Neuronal stem cell (in vitro differentiated cells): Measurements from ENCODE around the gene ENOX1.
A peak's percentile ranks its signal among the peaks of the same experiment; 100 is the strongest.

Experiments
- DNase-seq: peaks from one replicate; pipeline ENCODE4 v3.0.0-alpha.2; 2013; ENCODE audit warnings: low spot score
- H2AFZ ChIP-seq: one replicate; pipeline ENCODE4 v1.6.1; 2013; ENCODE audit warnings: mild to moderate bottlenecking, low read length, inconsistent platforms
- H2AK5ac ChIP-seq: 2 replicates; pipeline ENCODE4 v1.6.1; 2013; ENCODE audit warnings: low read depth, mild to moderate bottlenecking, inconsistent platforms, low read length, moderate library complexity, mixed read lengths
- H2BK120ac ChIP-seq: 2 replicates; pipeline ENCODE4 v1.6.1; 2013; ENCODE audit warnings: low read depth, mild to moderate bottlenecking, inconsistent platforms, low read length, moderate library complexity, mixed read lengths
- H2BK12ac ChIP-seq: one replicate; pipeline ENCODE4 v1.6.1; 2013; ENCODE audit warnings: low read length, inconsistent platforms
- H2BK15ac ChIP-seq: 2 replicates; pipeline ENCODE4 v1.6.1; 2013; ENCODE audit warnings: mild to moderate bottlenecking, low read length, inconsistent platforms, mixed read lengths
- H2BK5ac ChIP-seq: one replicate; pipeline ENCODE4 v1.6.1; 2013; ENCODE audit warnings: inconsistent platforms, mild to moderate bottlenecking, low read length, moderate library complexity
- H3K14ac ChIP-seq: one replicate; pipeline ENCODE4 v1.6.1; 2013; ENCODE audit warnings: low read length, inconsistent platforms
- H3K18ac ChIP-seq: 2 replicates; pipeline ENCODE4 v1.6.1; 2013; ENCODE audit warnings: low read length, inconsistent platforms
- H3K23ac ChIP-seq: 2 replicates; pipeline ENCODE4 v1.6.1; 2013; ENCODE audit warnings: low read depth, mild to moderate bottlenecking, mixed read lengths, low read length, inconsistent platforms; ENCODE audit not compliant: poor library complexity
- H3K27ac ChIP-seq: replicated peaks from 3 replicates; pipeline ENCODE4 v1.5.1; 2013; ENCODE audit warnings: low read length, inconsistent platforms
- H3K27me3 ChIP-seq, 3 experiments: 2 replicates each; pipeline ENCODE4 v1.6.1; 2013; ENCODE audit warnings: low read length in 3 of 3, mild to moderate bottlenecking in 2 of 3, inconsistent platforms in 1 of 3, low read depth in 1 of 3, mixed read lengths in 1 of 3, moderate library complexity in 1 of 3; ENCODE audit not compliant: control insufficient read depth in 3 of 3, insufficient read depth in 3 of 3
- H3K36me3 ChIP-seq, 2 donors: replicated peaks in 1 of 2; 2 replicates each; pipeline ENCODE4 v1.6.1; 2013; ENCODE audit warnings: low read length in 2 of 2; ENCODE audit not compliant: control insufficient read depth in 2 of 2, insufficient read depth in 2 of 2
- H3K4ac ChIP-seq: 2 replicates; pipeline ENCODE4 v1.6.1; 2013; ENCODE audit warnings: inconsistent platforms, mild to moderate bottlenecking, low read length, moderate library complexity
- H3K4me1 ChIP-seq, 2 donors: 1 replicate in 1 of 2; 2 replicates in 1 of 2; pipeline ENCODE4 v1.6.1; 2013; ENCODE audit warnings: low read length in 2 of 2, low read depth in 1 of 2; ENCODE audit not compliant: control insufficient read depth in 2 of 2, insufficient read depth in 1 of 2
- H3K4me2 ChIP-seq: one replicate; pipeline ENCODE4 v1.6.1; 2013; ENCODE audit warnings: mild to moderate bottlenecking, low read length, inconsistent platforms; ENCODE audit not compliant: insufficient read depth, poor library complexity, severe bottlenecking
- H3K4me3 ChIP-seq, 2 donors: 2 replicates each; pipeline ENCODE4 v1.5.1; 2013; ENCODE audit warnings: low read length in 2 of 2, mild to moderate bottlenecking in 2 of 2, inconsistent platforms in 1 of 2, moderate library complexity in 1 of 2
- H3K79me1 ChIP-seq: one replicate; pipeline ENCODE4 v1.6.1; 2013; ENCODE audit warnings: low read depth, mild to moderate bottlenecking, inconsistent platforms, low read length, moderate library complexity
- H3K9ac ChIP-seq: one replicate; pipeline ENCODE4 v1.6.1; 2013; ENCODE audit warnings: mild to moderate bottlenecking, low read depth, low read length, inconsistent platforms; ENCODE audit not compliant: poor library complexity
- H3K9me3 ChIP-seq, 2 donors: replicated peaks in 1 of 2; 2 replicates each; pipeline versions ENCODE3 to v1.6.1; 2013; ENCODE audit warnings: low read length in 2 of 2, mild to moderate bottlenecking in 2 of 2, inconsistent platforms in 1 of 2, low read depth in 1 of 2, mixed read lengths in 1 of 2, moderate library complexity in 1 of 2; ENCODE audit not compliant: control insufficient read depth in 2 of 2, insufficient read depth in 1 of 2
- H4K8ac ChIP-seq: one replicate; pipeline ENCODE4 v1.6.1; 2013; ENCODE audit warnings: low read depth, mild to moderate bottlenecking, inconsistent platforms, low read length, moderate library complexity
- H4K91ac ChIP-seq: one replicate; pipeline ENCODE4 v1.6.1; 2013; ENCODE audit warnings: low read length, low read depth, mild to moderate bottlenecking, inconsistent platforms; ENCODE audit not compliant: poor library complexity
- WGBS, 2 donors: extraction: QIAGEN DNeasy Blood & Tissue Kit; methylation state at CpG; one replicate each; pipeline ENCODE4 v1.1.7; 2013; ENCODE audit warnings: missing lambda C conversion rate in 2 of 2, mixed read lengths in 1 of 2; ENCODE audit not compliant: insufficient read length in 2 of 2, insufficient replicate concordance in 1 of 2; ENCODE audit errors: extremely low coverage in 2 of 2; 5-methylcytosine and 5-hydroxymethylcytosine counted together

ENOX1 gene

DNA sequence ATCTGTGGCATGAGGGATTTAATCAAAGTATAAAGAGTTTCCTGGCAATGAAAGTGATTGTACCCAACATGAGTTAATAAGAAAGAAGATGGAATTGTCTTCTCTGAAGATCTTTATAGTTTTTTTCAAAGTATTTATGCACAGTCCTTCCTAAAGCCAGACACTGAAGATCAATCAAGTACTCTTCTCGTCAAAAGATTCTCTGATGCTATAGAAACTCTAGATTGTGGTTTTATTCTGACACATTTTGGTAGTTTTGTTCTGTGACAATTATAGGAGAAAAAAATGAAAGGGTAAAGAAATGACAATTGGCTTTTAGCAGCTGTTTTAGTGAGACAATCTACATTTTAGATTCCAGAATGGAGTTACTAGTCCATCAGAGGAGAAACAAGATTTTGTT lies 10.4 kb upstream of the ENOX1 start:
- H2AFZ ChIP-seq = no peak overlapping the region
- H3K4ac ChIP-seq = no peak overlapping the region
- H3K79me1 ChIP-seq = no peaks in the 10 kb centered on the region
- H3K27ac ChIP-seq = no peak overlapping the region
- WGBS, 2 donors = no CpG with 5 or more reads among the region's 1 CpG
- H2BK120ac ChIP-seq = no peak overlapping the region
- no peak for DNase-seq
- no peak overlapping the region for H3K23ac ChIP-seq
- no peak overlapping the region for H4K91ac ChIP-seq
- no peaks in the 10 kb centered on the region for H3K27me3 ChIP-seq
- no peak overlapping the region for H2BK15ac ChIP-seq
- no peaks in the 10 kb centered on the region for H3K36me3 ChIP-seq
- no peak overlapping the region for H2AK5ac ChIP-seq
- no peak overlapping the region for H3K9ac ChIP-seq
- H3K18ac ChIP-seq = no peak overlapping the region
- H3K14ac ChIP-seq = no peak overlapping the region
- no peaks in the 10 kb centered on the region for H3K9me3 ChIP-seq
- H2BK5ac ChIP-seq = no peak overlapping the region
- H3K4me2 ChIP-seq = no peak overlapping the region
- no peak overlapping the region for H2BK12ac ChIP-seq
- no peak overlapping the region for H3K4me3 ChIP-seq
- H4K8ac ChIP-seq = no peak overlapping the region
- no peaks in the 10 kb centered on the region for H3K4me1 ChIP-seq

DNA sequence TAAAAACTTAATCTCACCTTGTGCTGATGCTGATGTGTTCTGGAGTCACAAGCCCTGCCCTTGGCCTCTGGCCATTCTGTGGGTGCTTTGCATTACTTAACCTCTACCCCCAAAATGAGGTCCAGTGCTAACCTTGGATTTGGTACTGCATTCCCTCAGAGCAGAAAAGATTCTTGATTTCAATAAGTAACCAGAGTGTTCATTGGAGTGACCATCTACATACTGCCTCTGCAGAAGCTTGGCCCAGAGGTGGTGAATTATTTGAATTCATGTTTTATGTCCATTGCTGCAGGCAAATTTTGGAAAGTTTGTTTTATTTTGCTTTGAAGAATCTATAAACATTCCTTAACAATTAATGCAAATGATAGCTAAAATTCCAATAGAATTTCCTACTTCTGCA lies 7.6 kb upstream of the ENOX1 start:
- no peak for DNase-seq
- Histone ChIP-seq H3K23ac (no peak overlapping the region), H2AK5ac (no peak overlapping the region), H3K4me3 (no peak overlapping the region), H2BK15ac (no peak overlapping the region), H4K8ac (no peak overlapping the region), H3K36me3 (no peaks in the 10 kb centered on the region), H3K9ac (no peak overlapping the region), H2AFZ (no peak overlapping the region), H3K18ac (no peak overlapping the region), H3K79me1 (no peaks in the 10 kb centered on the region), H3K27ac (no peak overlapping the region), H3K4me1 (no peaks in the 10 kb centered on the region), H3K27me3 (no peaks in the 10 kb centered on the region), H3K4me2 (no peak overlapping the region), H4K91ac (no peak overlapping the region), H3K14ac (no peak overlapping the region), H2BK5ac (no peak overlapping the region), H2BK120ac (no peak overlapping the region), H2BK12ac (no peak overlapping the region), H3K4ac (no peak overlapping the region), H3K9me3 (no peaks in the 10 kb centered on the region)

DNA sequence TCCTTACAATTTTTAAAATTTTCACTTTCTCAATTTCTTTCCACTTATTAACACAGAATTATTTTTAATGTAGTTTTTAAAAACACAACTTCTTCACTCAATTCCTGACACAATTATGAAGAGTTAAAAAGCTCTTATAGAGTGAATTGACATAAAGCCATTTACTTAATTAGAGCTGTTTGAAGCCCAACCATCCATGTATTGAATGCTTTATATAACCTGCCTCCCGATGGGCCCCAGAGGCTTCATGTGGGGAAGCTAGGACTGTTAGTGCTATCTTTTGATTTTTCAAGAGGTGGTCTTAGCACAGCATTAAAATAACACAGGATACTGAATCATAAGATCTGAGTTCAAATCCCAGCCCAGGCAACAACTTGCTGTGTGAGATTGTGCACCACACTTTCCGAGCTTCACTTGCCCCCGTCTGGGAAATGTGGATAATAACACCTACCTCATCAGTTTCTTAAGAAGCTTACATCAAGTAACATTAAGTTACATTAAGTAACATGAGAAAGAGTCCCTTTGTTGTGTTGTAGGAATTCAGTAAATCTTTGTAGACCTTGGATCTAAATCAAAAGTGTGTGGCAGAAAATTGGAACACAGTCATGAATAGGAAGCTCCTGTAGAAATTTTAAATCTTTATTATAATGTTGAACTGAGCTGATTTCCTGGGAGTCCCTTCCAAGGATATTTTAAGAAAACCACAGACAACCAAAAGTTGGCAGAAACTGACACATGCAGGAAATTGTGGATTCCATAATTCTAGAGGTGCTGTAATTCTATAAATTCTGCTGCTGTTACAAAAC lies 5.5 kb upstream of the ENOX1 start:
- Histone ChIP-seq H4K8ac (no peak overlapping the region), H2BK12ac (no peak overlapping the region), H3K9me3 (no peaks in the 10 kb centered on the region), H3K27ac (no peak overlapping the region), H2AFZ (no peak overlapping the region), H4K91ac (no peak overlapping the region), H2BK120ac (no peak overlapping the region), H2BK15ac (no peak overlapping the region), H2BK5ac (no peak overlapping the region), H3K4ac (no peak overlapping the region), H3K79me1 (no peaks in the 10 kb centered on the region), H3K23ac (no peak overlapping the region), H3K4me2 (no peak overlapping the region), H3K14ac (no peak overlapping the region), H3K36me3 (no peaks in the 10 kb centered on the region), H3K18ac (no peak overlapping the region), H3K4me3 (no peak overlapping the region), H3K27me3 (no peaks in the 10 kb centered on the region), H3K9ac (no peak overlapping the region), H3K4me1 (peaks cover 2 to 7% of the 10 kb centered on the region in 2 donors), H2AK5ac (no peak overlapping the region)
- DNase-seq = no peak
- no CpG with 5 or more reads among the region's 3 CpGs for WGBS, 2 donors

DNA sequence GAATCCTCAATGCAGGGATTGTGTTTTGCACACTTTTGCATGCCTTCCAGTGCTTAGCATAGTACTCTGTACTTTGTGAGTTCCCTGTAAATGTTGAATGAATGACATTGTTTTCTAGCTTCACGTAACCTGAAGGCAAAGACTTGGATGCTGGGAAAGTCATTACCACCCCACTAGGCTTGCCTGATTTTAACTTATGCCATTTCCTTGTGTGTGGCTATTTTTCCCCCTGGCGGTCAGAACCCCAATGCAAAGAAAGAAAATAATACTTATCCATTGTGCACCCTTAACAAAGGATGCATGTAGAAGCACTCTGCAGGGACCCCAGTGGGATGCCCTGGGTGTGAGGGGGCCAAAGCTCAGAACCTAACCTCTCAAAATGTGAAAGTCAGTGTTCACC lies 1.2 kb upstream of the ENOX1 start:
- Histone ChIP-seq H2BK120ac (no peak overlapping the region), H3K27ac (no peak overlapping the region), H3K18ac (no peak overlapping the region), H2BK12ac (no peak overlapping the region), H3K4ac (no peak overlapping the region), H2AK5ac (no peak overlapping the region), H4K8ac (no peak overlapping the region), H2BK5ac (no peak overlapping the region), H3K79me1 (no peaks in the 10 kb centered on the region), H2AFZ (peak overlapping the region; percentile 99), H2BK15ac (no peak overlapping the region), H4K91ac (no peak overlapping the region), H3K27me3 (peaks cover 0 to 2% (median 0%) of the 10 kb centered on the region in 3 experiments), H3K36me3 (no peaks in the 10 kb centered on the region), H3K9ac (no peak overlapping the region), H3K23ac (no peak overlapping the region), H3K9me3 (no peaks in the 10 kb centered on the region), H3K4me1 (peaks cover 6 to 19% of the 10 kb centered on the region in 2 donors), H3K4me3 (peak overlapping the region in 1 of 2 donors; percentile 76), H3K4me2 (peak overlapping the region; percentile 18), H3K14ac (no peak overlapping the region)
- peak; percentile 38 for DNase-seq
- no CpG with 5 or more reads among the region's 2 CpGs for WGBS, 2 donors
